PFSK-1 (cell line): Measurements from ENCODE around the gene BPIFB2.

ENCODE experiments used
- POLR2AphosphoS5 ChIP-seq: IDR thresholded peaks from 2 replicates; pipeline ENCODE4 v1.6.1; 2012; ENCODE audit warnings: low read depth, mild to moderate bottlenecking, control low read depth, low read length, moderate library complexity
- SIN3A ChIP-seq: IDR thresholded peaks from 2 replicates; pipeline ENCODE4 v1.6.1; 2012; ENCODE audit warnings: mild to moderate bottlenecking, low read length, moderate library complexity, borderline replicate concordance; ENCODE audit not compliant: insufficient read depth
- TAF1 ChIP-seq: IDR thresholded peaks from 2 replicates; pipeline ENCODE4 v1.6.1; 2012; ENCODE audit warnings: low read length, control low read depth, borderline replicate concordance; ENCODE audit not compliant: insufficient read depth
- TF ChIP-seq, protein P1 (sequence below), 2 experiments: IDR thresholded peaks; 2 replicates each; pipeline versions ENCODE4 v1.6.1 to v1.8.0; 2011 to 2012; ENCODE audit warnings: low read depth in 2 of 2, low read length in 2 of 2, control low read depth in 1 of 2, inconsistent platforms in 1 of 2, mild to moderate bottlenecking in 1 of 2, moderate library complexity in 1 of 2; ENCODE audit not compliant: insufficient read depth in 1 of 2

DNA sequence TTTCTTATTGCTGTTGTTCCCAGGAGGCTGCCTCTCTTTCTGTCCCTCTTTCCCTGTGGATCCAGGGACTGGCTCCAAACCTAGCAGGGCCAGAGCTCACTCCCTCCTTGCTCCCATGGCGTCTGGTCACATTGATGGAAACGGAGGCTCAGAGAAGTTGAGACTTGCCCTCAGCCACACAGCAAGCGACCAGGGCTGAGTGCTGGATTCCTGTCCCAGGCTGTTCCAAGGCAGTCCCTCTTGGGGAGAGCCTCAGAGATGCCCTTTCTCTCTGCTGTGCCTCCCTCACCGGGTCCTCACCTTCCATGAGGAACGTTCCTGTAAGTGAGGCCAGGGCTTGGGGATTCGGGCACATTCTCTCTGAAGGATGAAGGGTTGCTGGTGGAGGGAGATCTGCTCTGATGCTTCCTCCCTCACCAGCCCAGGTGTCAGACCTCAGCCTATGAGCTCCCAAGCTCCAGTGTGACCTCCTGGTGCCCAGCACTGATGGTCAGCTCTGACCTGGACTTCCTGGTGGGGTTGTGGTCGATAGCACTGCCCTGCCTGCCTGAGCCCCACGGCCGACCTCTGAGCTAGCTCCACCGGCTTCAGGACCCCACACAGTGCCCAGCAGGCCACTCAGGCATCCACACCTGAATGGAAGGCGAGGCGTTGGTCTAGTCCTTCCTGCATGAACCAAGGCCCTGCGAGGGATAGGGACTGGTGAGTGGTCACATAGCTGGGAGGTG is 30.1 kb upstream of the BPIFB2 start:
- TF ChIP-seq TAF1 (no peak), SIN3A (no peak), POLR2AphosphoS5 (no peak)
- TF ChIP-seq, protein P1, sequence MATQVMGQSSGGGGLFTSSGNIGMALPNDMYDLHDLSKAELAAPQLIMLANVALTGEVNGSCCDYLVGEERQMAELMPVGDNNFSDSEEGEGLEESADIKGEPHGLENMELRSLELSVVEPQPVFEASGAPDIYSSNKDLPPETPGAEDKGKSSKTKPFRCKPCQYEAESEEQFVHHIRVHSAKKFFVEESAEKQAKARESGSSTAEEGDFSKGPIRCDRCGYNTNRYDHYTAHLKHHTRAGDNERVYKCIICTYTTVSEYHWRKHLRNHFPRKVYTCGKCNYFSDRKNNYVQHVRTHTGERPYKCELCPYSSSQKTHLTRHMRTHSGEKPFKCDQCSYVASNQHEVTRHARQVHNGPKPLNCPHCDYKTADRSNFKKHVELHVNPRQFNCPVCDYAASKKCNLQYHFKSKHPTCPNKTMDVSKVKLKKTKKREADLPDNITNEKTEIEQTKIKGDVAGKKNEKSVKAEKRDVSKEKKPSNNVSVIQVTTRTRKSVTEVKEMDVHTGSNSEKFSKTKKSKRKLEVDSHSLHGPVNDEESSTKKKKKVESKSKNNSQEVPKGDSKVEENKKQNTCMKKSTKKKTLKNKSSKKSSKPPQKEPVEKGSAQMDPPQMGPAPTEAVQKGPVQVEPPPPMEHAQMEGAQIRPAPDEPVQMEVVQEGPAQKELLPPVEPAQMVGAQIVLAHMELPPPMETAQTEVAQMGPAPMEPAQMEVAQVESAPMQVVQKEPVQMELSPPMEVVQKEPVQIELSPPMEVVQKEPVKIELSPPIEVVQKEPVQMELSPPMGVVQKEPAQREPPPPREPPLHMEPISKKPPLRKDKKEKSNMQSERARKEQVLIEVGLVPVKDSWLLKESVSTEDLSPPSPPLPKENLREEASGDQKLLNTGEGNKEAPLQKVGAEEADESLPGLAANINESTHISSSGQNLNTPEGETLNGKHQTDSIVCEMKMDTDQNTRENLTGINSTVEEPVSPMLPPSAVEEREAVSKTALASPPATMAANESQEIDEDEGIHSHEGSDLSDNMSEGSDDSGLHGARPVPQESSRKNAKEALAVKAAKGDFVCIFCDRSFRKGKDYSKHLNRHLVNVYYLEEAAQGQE (IDR thresholded peaks at IDR 0.05; ENCODE audit: insufficient read depth in 1 of 2, low read depth in 2 of 2, low read length in 2 of 2): no peak
